ENCODE measurements around the gene MRPL40. TPM values are rescaled to one million over a fixed set of nuclear protein-coding genes. Genes with fewer than 3 reads are reported as not detected.

Gene MRPL40
- polyA plus RNA-seq, 3 donors, result 42.8 to 48.0 (median 44.1) TPM

DNA sequence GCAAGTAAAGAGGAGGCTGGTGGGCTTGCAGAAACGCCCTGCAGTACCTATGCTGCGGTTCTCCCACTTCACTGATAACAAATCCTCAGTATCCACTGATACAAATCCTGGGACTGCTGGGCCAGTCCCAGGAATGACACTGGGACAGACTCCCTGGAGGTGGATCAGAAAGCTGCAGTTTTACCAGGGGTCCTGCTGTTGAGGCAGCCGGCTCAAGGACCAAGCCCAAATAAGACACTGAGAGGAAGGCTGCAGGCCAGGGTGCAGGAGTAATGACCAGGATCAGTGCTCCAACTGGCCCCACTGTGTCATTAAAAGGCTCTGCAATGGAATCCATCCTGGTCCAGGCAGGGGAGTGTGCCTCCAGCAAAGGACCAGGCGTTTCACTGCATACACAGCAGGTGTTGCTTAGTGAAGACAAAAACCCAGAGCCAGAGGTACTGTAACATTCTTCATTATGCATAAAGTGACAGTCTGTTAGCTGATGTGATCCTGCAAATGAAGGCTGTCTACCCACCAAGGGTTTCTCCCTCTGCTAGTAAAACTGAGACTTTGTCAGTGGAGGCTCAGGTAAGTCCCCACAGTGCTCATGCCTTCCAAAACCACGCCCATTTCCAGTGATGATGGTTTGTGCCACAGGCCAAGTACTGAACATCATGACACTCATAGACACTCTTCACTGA is 16.5 kb downstream of the MRPL40 start:
- no peak for DNase-seq (ENCODE audit: extremely low read depth in 1 of 11, low read depth in 9 of 11, low spot score in 4 of 11)

DNA sequence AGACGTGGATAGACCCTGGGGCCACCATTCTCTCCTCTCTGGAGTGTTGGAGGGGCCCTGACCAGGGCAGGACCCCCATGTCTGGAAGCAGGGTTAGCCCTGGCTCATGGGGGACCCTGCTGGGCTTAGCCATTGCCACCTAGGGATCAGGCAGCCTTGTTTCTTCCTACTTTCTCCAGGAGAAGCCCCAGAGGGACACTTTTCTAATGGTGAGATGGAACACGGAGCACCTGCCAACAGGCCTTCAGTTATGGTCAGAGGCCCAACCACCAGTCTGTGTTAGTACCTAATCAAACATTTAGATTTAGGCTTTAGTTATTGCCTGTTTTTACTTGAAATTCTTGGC is 17.1 kb downstream of the MRPL40 start:
- no peak for DNase-seq (ENCODE audit: extremely low read depth in 1 of 11, low read depth in 9 of 11, low spot score in 4 of 11)

DNA sequence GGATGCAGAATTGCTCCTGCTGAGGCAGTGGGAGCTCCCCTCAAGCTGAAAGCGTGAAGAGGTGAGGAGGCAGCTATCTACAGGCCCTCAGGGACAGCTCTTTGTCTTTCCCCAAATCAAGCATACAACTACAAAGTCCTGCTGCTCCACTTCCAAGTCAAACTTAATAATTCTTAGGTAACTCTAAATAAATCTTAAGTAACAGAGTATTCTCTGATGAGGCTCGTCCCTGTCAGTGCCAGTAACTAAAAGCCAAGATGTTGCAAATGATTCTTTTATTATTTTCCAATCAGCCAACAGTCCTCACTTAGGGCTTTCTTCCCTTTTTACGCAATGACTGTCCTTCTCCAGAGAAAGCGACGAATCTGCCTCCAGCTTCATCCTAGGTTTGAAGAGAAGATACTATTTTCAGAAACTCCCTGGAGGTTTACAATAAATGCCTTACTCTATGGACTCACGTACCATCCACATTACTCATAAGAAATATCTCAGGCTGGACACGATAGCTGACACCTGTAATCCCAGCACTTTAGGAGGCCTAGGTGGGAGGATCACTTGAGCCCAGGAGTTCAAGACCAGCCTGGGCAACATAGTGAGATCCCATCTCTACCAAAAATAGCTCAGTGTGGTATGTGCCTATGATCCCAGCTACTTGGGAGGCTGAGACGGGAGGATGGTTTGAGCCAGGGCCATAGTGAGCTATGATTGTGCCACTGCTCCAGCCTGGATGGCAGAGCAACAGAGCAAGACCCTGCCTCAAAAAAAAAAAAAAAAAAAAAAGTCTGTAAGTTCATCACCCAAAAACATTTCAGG is 18.2 kb downstream of the MRPL40 start:
- no peak for DNase-seq (ENCODE audit: extremely low read depth in 1 of 11, low read depth in 9 of 11, low spot score in 4 of 11)

DNA sequence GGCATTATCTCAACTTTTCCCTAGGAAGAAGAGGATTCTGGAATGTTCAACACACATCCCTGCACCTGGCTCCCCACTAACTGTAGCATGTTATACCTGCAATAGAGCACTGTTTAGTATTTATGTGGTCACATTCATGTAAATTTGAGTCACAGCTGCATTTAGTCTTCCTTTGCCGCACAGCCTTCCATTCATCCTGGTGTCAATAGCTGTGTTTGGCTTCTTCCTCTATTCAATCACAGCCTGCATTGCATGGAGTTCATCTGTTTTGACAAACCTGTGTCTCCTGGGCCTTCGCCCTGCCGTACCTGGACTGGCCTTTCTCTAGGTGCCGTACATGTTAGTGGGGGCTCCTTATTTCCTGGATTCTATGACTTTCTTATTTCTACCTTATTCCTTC is 19.2 kb downstream of the MRPL40 start:
- DNase-seq (ENCODE audit: extremely low read depth in 1 of 11, low read depth in 9 of 11, low spot score in 4 of 11), result no peak

DNA sequence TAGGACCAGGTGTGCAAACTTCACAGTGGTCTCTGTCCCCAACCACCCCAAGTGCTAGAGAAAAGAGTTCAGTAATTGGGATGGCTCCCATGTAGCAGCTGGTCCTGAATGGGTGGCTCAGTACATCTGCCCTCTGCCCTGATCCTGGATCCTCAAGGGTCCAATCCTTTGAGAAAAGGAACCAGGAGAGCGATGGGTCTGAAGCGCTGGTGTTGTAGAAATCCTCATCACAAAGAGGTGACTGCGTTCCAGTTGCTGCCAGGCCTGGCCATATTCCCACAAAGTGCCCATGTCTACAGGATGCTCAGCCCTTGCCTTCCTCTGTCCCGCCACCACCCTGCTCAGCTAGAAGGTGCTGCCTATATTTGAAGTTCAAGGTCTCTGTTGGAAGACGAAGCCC is 21.4 kb downstream of the MRPL40 start:
- DNase-seq (ENCODE audit: extremely low read depth in 1 of 11, low read depth in 9 of 11, low spot score in 4 of 11), result no peak

DNA sequence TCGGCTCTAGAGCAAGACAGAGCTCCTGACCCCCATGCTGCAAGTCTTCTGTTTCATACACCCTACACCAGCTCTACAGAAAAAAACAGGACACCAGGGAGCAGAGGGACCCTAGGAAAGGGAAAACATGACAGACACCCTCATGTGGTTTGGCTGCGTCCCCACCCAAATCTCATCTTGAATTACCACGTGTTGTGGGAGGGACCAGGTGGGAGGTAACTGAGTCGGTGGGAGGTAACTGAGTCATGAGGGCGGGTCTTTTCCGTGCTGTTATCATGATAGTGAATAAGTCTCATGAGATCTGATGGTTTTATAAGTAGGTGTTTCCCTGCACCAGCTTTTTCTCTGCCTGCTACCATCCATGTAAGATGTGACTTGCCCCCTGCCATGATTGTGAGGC is 21.8 kb downstream of the MRPL40 start:
- no peak for DNase-seq (ENCODE audit: extremely low read depth in 1 of 11, low read depth in 9 of 11, low spot score in 4 of 11)

DNA sequence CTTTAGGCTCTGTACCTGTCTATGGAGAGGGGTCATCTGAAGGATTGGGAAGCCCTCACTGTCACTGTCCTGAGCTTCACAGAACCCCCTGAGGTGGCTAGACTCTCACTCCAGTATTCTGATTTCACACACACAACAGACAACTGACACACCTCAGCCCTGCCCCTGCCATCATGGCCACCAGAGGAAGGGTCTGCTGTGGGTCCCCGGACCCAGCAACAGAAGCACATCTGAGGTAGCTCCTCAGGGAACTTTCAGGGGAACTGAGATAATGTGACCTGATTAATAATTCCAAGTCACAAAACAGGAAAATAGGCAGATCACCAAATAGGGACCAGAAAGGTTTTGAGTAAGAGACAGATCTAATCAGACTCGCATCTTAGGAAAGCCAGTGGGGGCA is 22.7 kb downstream of the MRPL40 start:
- no peak for DNase-seq (ENCODE audit: extremely low read depth in 1 of 11, low read depth in 9 of 11, low spot score in 4 of 11)

DNA sequence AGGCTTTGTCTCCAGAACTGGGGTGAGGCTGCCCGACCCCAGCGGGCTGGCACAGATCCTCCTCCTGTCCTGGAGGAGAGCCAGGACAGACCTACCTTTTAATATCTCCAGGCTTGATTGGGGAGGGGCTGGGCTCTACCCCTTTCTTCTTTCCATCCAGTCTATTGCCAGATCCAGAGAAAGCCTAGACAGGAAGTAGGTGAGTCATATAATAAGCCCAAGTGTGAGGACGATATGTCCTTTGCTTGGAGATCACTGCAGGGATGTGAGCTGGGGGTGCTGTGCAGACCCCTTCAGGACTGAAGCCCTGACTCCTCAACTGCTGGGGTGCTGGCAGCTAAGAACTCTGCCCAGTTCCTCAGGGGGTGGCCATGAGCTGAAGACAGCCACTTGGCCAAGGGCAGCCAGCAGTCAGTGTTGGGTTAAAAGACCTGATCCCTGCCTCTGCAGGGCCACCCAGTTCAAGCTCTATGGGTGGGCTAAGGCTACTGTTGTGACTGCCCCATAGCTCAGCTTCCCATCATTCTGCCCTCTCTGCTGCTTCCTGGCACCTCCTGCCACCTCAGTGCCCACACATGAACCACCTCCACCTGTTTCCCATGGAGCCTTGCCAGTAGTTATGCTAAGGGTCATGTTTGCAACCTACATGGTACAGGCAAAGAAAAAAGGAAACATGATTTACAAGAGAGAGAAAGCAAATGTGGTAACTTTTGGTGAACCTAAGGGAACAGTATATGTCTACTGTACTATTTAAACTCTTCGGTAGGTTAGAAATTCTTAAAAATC is 23.4 kb downstream of the MRPL40 start:
- no peak for DNase-seq (ENCODE audit: extremely low read depth in 1 of 11, low read depth in 9 of 11, low spot score in 4 of 11)

DNA sequence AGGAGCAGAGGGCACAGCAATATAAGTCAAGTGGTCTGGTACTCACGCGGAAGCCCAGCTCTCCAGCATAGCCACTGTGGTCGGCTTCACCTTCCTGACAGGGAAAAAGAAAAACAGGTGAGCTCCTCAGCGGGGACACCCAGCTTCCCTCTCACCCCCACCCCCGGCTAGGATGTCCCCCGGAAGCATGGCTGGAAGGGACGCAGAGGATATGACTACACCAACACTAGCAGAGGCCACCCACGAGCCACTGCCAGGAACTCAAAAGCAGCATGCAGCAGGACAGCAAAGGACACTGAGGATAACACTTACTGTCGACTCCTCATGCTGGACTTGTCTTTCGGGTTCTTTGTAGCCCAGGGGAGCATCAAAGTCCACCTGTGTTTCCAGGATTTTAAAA is 24.2 kb downstream of the MRPL40 start:
- no peak for DNase-seq (ENCODE audit: extremely low read depth in 1 of 11, low read depth in 9 of 11, low spot score in 4 of 11)

DNA sequence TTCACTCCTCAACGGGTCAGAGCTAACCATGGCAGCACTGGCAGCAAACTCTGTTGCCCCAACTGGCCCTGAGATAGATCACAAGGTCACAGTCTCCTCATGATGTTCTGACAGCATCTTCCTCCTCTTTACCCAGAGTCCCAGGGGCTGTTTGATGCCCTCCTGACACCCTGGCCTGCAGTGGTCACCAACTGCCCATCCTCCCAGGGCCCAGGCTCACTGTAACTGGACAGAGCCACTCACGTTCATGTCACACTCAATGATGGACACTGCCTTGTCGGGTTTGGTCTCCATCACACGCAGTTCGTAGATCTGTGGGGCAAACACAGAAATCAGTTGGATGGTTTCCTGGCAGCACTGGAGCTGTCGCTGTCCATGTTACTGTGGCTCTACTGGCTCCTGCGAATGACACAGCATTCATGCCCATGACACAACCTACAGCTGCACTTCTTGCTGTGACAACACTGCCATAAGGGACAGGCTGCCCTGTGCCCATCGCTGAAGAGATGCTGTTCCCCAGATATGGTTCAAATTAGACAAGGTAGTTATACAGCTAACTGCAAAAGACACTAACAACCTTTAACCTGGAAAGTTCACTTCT is 25.6 kb downstream of the MRPL40 start:
- no peak for DNase-seq (ENCODE audit: extremely low read depth in 1 of 11, low read depth in 9 of 11, low spot score in 4 of 11)

DNA sequence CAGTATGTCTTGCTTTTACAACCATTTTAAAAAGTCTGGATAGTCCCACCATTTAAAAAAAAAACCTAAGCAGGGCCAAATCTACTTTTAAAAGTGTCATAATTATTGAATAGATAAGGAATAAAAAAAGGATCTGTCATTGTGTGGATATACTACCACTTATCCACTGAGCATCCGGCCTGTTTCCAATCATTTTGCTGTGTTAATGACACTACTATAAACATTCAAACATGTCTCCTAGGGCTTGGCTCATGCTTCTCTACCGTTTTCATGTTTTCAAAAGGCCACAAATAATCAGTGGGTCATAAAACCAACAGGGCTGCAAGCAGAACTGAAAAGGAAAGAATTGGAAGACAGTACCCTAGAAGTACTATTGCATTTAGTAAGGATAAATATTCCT is 27.7 kb downstream of the MRPL40 start:
- no peak for DNase-seq (ENCODE audit: extremely low read depth in 1 of 11, low read depth in 9 of 11, low spot score in 4 of 11)

DNA sequence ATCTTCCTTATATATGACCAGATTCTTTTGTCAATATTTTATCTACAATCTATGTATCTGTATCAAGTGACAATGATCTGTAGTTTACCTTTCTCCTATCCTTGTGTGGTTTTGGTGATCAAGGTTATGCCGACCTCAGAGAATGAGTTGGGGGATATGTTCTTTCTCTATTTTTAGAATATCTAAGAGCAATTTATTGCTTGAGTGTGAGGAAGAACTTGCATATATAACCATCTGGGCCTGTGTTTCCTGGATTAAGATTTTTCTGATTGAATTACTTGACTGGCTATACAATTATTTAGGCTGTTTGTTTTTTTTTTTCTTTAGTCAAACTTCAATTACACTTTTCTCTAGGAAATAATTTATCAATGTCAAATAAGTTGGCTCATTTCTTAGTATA is 29.2 kb downstream of the MRPL40 start:
- no peak for DNase-seq (ENCODE audit: extremely low read depth in 1 of 11, low read depth in 9 of 11, low spot score in 4 of 11)

DNA sequence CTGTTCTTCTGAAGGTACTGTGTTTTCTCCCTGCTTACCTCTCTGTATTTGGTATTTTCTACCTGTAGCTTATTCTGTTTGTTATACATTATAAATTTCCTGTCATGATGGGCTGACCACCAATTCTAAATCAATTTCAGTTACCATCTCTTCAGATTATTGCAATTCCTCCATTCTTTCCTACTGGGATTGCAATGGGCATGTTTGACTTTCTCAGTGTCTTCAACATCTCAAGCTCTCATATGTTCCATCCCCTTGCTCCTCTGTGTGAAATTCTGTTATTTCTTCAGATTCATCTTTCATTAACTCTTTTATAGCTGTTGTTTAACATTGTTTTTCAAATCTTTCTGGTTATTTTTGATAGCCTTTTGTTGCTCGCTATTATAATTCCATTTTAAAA is 30.7 kb downstream of the MRPL40 start:
- no peak for DNase-seq (ENCODE audit: extremely low read depth in 1 of 11, low read depth in 9 of 11, low spot score in 4 of 11)

DNA sequence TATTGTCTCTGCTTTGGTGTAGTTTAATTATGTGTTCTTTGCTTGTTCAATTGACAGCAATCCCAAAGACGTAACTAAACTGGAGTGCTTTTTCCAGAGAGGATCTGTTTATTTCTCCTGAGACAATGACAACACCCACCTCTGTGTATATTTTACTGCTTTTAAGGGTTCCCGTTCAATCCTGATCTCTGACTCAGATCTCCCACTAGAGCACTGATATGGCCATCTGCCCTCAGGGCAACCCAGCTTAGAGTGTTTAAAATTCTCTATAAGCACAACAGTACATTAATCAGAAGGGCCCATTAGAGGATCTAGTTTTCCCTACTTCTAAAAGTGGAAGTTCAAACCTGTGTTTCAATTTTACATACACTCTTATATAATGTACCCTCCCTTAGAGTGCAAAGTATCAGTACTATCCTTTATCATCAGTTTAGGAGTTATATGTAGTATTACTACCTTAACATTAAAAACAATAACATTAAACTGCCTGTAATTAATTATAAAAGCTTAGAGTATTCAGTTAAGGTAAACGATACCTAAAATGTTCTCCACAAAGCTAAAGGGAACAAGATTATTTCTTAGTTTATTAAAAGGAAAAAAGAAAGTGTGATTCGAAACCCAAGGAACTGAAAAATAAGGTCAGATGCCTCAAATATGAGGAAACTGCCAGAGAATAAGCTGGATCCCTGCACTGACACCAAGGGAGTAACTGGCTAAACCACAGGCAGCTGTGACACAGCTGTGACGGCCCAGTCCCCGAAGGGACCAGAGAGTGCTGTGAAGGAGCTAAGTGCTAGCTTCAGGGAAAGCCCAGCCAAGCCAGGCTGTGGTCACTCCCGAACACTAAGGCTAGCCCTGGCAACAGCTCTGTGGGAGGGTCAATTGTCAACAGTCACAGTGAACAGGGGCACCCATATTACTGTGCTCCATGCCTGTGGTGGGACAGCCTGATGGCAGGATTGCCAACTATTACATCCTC is 31.4 kb downstream of the MRPL40 start:
- no peak for DNase-seq (ENCODE audit: extremely low read depth in 1 of 11, low read depth in 9 of 11, low spot score in 4 of 11)

DNA sequence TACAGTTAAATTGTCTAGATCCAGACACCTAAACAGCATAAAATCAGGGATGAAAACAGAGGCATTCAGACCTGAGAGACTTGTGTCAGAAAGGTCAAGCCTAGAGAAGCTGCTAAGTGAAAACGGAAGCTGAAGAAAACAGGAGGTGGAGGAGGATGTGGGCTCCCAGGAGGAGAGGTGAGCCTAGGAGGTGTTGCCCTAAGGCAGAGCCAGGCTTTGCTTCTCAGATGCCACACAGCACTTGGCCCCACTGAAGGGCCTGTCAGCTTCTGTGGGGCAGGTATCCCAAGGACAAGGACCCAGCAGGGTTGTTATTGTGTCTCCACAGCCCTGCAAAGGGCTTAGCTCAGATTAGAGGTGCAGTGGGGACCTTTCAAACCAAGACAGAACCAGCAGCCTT is 32.2 kb downstream of the MRPL40 start:
- DNase-seq (ENCODE audit: extremely low read depth in 1 of 11, low read depth in 9 of 11, low spot score in 4 of 11), result no peak

DNA sequence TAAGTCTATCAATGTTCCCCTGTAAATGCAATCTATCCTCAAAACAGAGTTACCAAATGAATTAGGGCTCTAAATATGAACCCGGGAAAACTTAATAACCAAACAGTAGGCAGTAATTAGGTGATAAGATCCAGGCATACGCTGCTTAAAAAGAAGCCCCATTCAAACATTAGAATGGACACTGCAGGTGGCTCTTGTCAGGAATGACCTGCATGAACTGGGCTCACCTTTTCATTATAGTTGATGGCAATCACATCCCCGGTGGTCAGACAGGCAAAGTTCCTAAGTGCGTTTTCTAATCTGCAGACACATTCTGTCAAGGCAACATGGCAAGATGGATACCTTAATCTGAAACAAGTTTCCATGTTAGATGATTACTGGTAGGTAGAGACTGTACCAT is 32.6 kb downstream of the MRPL40 start:
- DNase-seq (ENCODE audit: extremely low read depth in 1 of 11, low read depth in 9 of 11, low spot score in 4 of 11), result no peak

DNA sequence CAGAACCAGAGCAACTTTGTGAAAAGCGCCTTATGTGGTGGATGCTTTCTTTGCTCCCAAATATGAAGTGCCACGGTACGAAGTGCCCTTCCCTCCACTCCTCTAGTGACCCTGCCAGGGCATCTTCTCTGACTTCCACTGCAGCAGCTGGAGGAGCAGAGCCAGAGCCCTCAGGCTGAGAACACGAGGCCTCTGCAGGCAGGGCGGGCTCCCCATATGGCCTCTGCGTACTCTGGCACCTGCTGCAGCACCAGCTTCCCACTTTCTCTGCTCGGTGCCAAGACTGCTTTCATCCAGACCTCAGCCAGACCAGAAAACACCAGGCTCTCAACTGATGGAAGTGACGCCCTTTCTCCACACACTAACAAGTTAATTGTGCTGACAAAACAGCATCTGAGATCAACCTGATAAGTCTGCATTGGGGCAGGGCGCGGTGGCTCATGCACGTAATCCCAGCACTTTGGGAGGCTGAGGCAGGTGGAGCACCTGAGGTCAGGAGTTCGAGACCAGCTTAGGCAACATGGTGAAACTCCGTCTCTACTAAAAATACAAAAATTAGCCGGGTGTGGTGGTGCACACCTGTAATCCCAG is 33.9 kb downstream of the MRPL40 start:
- no peak for DNase-seq (ENCODE audit: extremely low read depth in 1 of 11, low read depth in 9 of 11, low spot score in 4 of 11)
